Neural progenitor cell (in vitro differentiated cells): Measurements from ENCODE around the gene MSL1. TPM values are rescaled to one million over a fixed set of nuclear protein-coding genes. Genes with fewer than 3 reads are reported as not detected.

Experiments used
- DNase-seq: peaks from one replicate; pipeline ENCODE4 v3.0.0-alpha.2; 2016; ENCODE audit warnings: low spot score
- H2AFZ ChIP-seq: fragments of 200-600 bp; sonication (generic); replicated peaks from 2 replicates; pipeline ENCODE4 v1.6.1; 2016; ENCODE audit warnings: antibody characterized with exemption
- H3F3A ChIP-seq: fragments of 200-600 bp; sonication (generic); 2 replicates; pipeline ENCODE4 v1.6.1; 2016; ENCODE audit warnings: antibody characterized with exemption, low read depth
- H3K27ac ChIP-seq: fragments of 200-600 bp; sonication (generic); 2 replicates; pipeline ENCODE4 v1.5.1; 2016; ENCODE audit warnings: mild to moderate bottlenecking
- H3K27me3 ChIP-seq: fragments of 200-600 bp; sonication (generic); 2 replicates; pipeline ENCODE4 v1.6.1; 2016; ENCODE audit warnings: mild to moderate bottlenecking, moderate library complexity
- H3K36me3 ChIP-seq: fragments of 200-600 bp; sonication (generic); 2 replicates; pipeline ENCODE4 v1.5.1; 2016
- H3K4me1 ChIP-seq: fragments of 200-600 bp; sonication (generic); 2 replicates; pipeline ENCODE4 v1.6.1; 2016; ENCODE audit warnings: mixed run types
- H3K4me2 ChIP-seq: fragments of 200-600 bp; sonication (generic); 2 replicates; pipeline ENCODE4 v1.6.1; 2016
- H3K4me3 ChIP-seq: fragments of 200-600 bp; sonication (generic); 2 replicates; pipeline ENCODE4 v1.5.1; 2016
- H3K79me2 ChIP-seq: fragments of 200-600 bp; sonication (generic); 2 replicates; pipeline ENCODE4 v1.6.1; 2016; ENCODE audit warnings: low read depth
- H3K9ac ChIP-seq: fragments of 200-600 bp; sonication (generic); 2 replicates; pipeline ENCODE4 v1.6.1; 2016
- H3K9me3 ChIP-seq: fragments of 200-600 bp; sonication (generic); 2 replicates; pipeline ENCODE4 v1.5.1; 2016; ENCODE audit warnings: low read depth
- H4K20me1 ChIP-seq: fragments of 200-600 bp; sonication (generic); 2 replicates; pipeline ENCODE4 v1.6.1; 2016; ENCODE audit warnings: low read depth
- H3K27ac Mint-ChIP-seq: 3 replicates; pipeline ENCODE4 v1.8.0; 2021; ENCODE audit warnings: mixed read lengths
- H3K27me3 Mint-ChIP-seq: 2 replicates; pipeline ENCODE4 v1.8.0; 2022; ENCODE audit warnings: low read depth, mild to moderate bottlenecking, inconsistent platforms, moderate library complexity, mixed read lengths; ENCODE audit not compliant: insufficient read depth
- H3K36me3 Mint-ChIP-seq: 3 replicates; pipeline ENCODE4 v1.8.0; 2021; ENCODE audit warnings: mixed read lengths
- H3K4me1 Mint-ChIP-seq: 3 replicates; pipeline ENCODE4 v1.8.0; 2021; ENCODE audit warnings: mixed read lengths
- H3K4me3 Mint-ChIP-seq: 3 replicates; pipeline ENCODE4 v1.8.0; 2021; ENCODE audit warnings: mild to moderate bottlenecking, moderate library complexity, mixed read lengths
- H3K9me3 Mint-ChIP-seq: 3 replicates; pipeline ENCODE4 v1.8.0; 2020; ENCODE audit warnings: mixed read lengths
- EZH2 ChIP-seq: fragments of 200-600 bp; sonication (generic); IDR thresholded peaks from 2 replicates; pipeline ENCODE4 v1.6.1; 2017; ENCODE audit warnings: antibody characterized with exemption, mild to moderate bottlenecking, moderate library complexity
- EZH2phosphoT487 ChIP-seq: fragments of 200-600 bp; sonication (generic); IDR thresholded peaks from 2 replicates; pipeline ENCODE4 v1.6.1; 2017; ENCODE audit warnings: antibody characterized with exemption
- total RNA-seq: library from RNA; depleted of rRNA; stranded (reverse); fragments of >200 nt; gene quantifications from 2 replicates; pipeline ENCODE4 v1.2.3, GENCODE V29; 2015; ENCODE audit warnings: low replicate concordance
- TF ChIP-seq, protein P1 (sequence below): fragments of 200-600 bp; sonication (generic); IDR thresholded peaks from 2 replicates; pipeline ENCODE4 v1.5.1; 2017; ENCODE audit warnings: antibody characterized with exemption, mild to moderate bottlenecking

Gene MSL1
- total RNA-seq, 1 donor from 2014 or later: 190 TPM

DNA sequence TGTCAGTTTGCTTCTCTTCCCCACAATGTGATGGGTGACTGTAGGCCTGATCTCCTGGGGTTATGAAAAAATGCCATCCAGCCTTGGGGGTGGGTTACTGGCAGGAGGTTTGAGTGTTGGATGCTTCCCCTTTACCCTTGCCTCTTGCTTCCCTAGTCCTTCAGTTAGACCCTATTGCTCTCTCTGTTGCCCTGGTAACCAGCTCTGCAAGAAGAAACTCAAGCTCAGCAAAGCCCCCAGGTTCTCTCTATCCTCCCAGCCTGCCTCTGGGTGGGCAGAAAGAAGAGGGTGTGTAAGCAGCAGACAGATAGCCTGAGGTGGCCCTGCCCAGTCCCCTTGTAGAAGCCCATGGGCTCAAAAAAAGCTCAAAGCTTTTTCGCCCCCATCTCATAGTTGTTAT, 52.7 kb downstream of the MSL1 start:
- Histone ChIP-seq H3K27me3 (no peaks in the 10 kb centered on the region), H3K4me2 (no peak overlapping the region), H3K9me3 (no peaks in the 10 kb centered on the region), H3K4me1 (peaks cover 26% of the 10 kb centered on the region), H3K9ac (no peak overlapping the region), H4K20me1 (peaks cover 37% of the 10 kb centered on the region), H3F3A (peaks cover 57% of the 10 kb centered on the region), H3K79me2 (no peaks in the 10 kb centered on the region), H3K27ac (no peak overlapping the region), H2AFZ (no peak overlapping the region), H3K4me3 (no peak overlapping the region), H3K36me3 (peaks cover 11% of the 10 kb centered on the region)
- Mint-ChIP-seq H3K4me3 (peak overlapping the region; percentile 50), H3K36me3 (peaks cover 24% of the 10 kb centered on the region), H3K27ac (peak overlapping the region; percentile 16), H3K27me3 (no peaks in the 10 kb centered on the region), H3K9me3 (no peaks in the 10 kb centered on the region), H3K4me1 (peaks cover 34% of the 10 kb centered on the region)
- peak; percentile 37 for DNase-seq
- TF ChIP-seq EZH2 (no peak), EZH2phosphoT487 (no peak)
- TF ChIP-seq, protein P1, sequence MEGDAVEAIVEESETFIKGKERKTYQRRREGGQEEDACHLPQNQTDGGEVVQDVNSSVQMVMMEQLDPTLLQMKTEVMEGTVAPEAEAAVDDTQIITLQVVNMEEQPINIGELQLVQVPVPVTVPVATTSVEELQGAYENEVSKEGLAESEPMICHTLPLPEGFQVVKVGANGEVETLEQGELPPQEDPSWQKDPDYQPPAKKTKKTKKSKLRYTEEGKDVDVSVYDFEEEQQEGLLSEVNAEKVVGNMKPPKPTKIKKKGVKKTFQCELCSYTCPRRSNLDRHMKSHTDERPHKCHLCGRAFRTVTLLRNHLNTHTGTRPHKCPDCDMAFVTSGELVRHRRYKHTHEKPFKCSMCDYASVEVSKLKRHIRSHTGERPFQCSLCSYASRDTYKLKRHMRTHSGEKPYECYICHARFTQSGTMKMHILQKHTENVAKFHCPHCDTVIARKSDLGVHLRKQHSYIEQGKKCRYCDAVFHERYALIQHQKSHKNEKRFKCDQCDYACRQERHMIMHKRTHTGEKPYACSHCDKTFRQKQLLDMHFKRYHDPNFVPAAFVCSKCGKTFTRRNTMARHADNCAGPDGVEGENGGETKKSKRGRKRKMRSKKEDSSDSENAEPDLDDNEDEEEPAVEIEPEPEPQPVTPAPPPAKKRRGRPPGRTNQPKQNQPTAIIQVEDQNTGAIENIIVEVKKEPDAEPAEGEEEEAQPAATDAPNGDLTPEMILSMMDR: no peak

DNA sequence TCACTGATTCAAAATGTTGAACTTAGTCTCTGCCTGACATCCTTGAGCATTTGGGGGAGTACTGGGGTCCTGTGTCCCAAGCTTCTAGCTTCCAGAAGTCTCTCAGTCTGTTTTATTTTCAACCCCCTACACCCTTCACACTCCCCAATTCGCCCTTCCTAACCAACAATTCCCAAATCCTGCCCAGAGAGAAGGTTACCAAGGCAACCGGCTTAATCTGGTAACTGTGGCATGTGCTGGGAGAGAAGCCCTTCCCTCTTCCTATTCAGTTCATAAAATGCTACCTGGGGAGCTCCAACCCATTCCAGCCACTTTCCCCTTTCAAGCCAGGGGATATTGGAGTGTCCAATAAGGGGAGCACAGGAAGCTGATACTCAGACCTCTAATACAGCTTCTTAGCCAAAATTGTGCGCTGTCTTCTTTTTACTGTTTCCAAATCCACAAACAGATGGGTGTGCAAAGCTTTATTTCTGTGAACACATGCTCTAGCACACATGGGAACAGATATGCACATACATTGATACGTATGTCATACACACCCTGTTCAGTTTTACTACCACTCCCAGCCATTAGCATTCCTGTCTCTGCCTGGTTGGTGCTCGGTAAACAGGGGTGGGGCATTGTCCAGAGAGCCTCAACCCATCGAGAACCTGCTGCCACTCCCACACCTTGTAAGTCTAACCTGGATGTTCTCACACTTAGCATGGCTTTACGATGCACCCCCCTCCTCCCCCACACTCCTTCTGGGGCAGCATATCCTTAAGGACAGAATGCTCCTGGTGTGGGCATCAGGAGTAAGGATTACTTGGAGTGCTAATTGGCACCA, 54.4 kb downstream of the MSL1 start:
- Mint-ChIP-seq H3K9me3 (no peaks in the 10 kb centered on the region), H3K27ac (no peak overlapping the region), H3K4me1 (peaks cover 43% of the 10 kb centered on the region), H3K27me3 (no peaks in the 10 kb centered on the region), H3K4me3 (peak overlapping the region; percentile 77), H3K36me3 (peaks cover 22% of the 10 kb centered on the region)
- H3K4me2 ChIP-seq: peak overlapping the region; percentile 50
- H3K27ac ChIP-seq: no peak overlapping the region
- no peak for TF ChIP-seq EZH2phosphoT487
- H3K9me3 ChIP-seq: no peaks in the 10 kb centered on the region
- peaks cover 57% of the 10 kb centered on the region for H3F3A ChIP-seq
- H3K9ac ChIP-seq: no peak overlapping the region
- no peak overlapping the region for H3K4me3 ChIP-seq
- H3K4me1 ChIP-seq: peaks cover 36% of the 10 kb centered on the region
- DNase-seq: peak; percentile 70
- no peak overlapping the region for H2AFZ ChIP-seq
- no peaks in the 10 kb centered on the region for H3K27me3 ChIP-seq
- H3K36me3 ChIP-seq: peaks cover 6% of the 10 kb centered on the region
- H4K20me1 ChIP-seq: peaks cover 42% of the 10 kb centered on the region
- H3K79me2 ChIP-seq: no peaks in the 10 kb centered on the region

DNA sequence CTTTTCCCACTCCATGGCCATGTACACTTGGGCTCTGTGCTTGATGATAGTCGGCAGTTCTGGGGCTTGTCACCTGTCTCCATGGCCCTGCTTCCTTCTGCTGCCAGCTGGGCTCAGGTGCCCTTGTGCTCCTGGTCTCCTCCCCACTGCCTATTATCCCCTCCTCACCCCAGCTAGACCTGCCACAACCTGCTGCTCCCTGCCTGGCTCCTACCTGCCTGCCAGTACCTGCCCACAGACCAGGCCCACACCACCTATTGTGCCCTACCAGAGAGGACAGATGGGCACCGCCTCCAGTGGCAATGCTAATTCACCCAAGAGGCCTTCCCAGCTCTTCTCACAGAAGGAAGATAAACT, 55.0 kb downstream of the MSL1 start:
- H3K27ac ChIP-seq: no peak overlapping the region

More for the DNA sequence above, 55.0 kb downstream of the MSL1 start:
- Histone ChIP-seq H4K20me1 (peaks cover 42% of the 10 kb centered on the region), H3K4me1 (peaks cover 36% of the 10 kb centered on the region), H3F3A (peaks cover 53% of the 10 kb centered on the region), H3K27me3 (no peaks in the 10 kb centered on the region), H3K4me2 (no peak overlapping the region), H3K36me3 (peaks cover under 1% of the 10 kb centered on the region), H2AFZ (no peak overlapping the region), H3K9ac (no peak overlapping the region), H3K9me3 (no peaks in the 10 kb centered on the region), H3K79me2 (no peaks in the 10 kb centered on the region), H3K4me3 (no peak overlapping the region)
- Mint-ChIP-seq H3K27ac (no peak overlapping the region), H3K27me3 (no peaks in the 10 kb centered on the region), H3K4me1 (peaks cover 43% of the 10 kb centered on the region), H3K9me3 (no peaks in the 10 kb centered on the region), H3K4me3 (peak overlapping the region; percentile 77), H3K36me3 (peaks cover 17% of the 10 kb centered on the region)
- DNase-seq: no peak
- TF ChIP-seq EZH2phosphoT487 (no peak), EZH2 (no peak)
- TF ChIP-seq, protein P1: no peak
